Cardiac septum (tissue), 1 donor: ENCODE results near the gene ESYT3. TPM values are rescaled to one million over a fixed set of nuclear protein-coding genes. Genes with fewer than 3 reads are reported as not detected.
A peak's percentile ranks its signal among the peaks of the same experiment; 100 is the strongest.

Experiments used
- DNase-seq: peaks from one replicate; pipeline ENCODE4 v3.0.0-alpha.2; 2020; ENCODE audit warnings: low spot score
- intact Hi-C: fragments of 100-400 bp; cut with DNase I; formaldehyde crosslinking; loops from one replicate; pipeline ENCODE4 v1.14.0; 2022
- total RNA-seq: library from RNA; stranded (reverse); fragmentation: NEBNext Ultra II Directional; extraction: Animal tissue kit (Norgen Biotek cat#: 25700); gene quantifications from one replicate; pipeline ENCODE4 v1.2.1, GENCODE V29; 2021
- donor health status: DM: no; HTN: no; CAD: no.

Gene ESYT3
- total RNA-seq, 1 donor from 2014 or later: 2.4 TPM

GRCh38 chr3:138457863-138458735 is 23.7 kb downstream of the ESYT3 start:
- peak; percentile 74 for DNase-seq
- intact Hi-C loops: no loop called here

DNA sequence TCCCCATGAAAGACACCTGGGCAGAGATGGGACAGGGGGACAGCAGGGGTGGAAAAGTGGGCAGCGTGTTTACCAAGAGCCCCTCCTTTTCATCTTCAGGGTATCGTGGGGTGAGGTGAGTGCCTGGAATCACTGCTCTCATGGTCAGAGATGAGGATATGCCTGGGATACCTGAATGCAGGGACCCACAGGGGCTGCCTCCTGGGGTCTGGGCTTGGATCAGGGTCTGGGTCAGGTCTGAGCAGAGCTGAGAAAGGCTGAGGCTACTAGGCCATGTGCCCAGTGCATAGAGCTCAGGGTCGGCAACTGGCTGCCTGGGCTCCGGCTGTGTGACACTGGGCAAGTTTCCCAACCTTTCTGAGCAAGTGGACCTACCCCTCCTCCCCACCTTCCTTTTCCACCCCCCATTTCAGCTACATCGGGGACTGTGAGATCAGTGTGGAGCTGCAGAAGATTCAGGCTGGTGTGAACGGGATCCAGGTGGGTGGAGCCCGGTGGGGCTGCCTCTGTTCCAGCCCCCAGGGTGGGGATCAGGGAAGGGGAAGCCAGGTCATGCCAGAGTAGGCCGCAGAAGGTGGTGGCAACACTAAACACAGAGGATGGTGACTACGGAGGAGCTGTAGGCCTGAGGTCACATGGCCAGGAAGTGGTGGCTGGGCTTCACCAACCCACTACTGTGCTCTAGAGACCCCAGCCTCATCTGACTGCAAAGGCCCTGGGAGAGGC is 24.5 kb downstream of the ESYT3 start:
- intact Hi-C loops: no loop called here
- peak; percentile 68 for DNase-seq

DNA sequence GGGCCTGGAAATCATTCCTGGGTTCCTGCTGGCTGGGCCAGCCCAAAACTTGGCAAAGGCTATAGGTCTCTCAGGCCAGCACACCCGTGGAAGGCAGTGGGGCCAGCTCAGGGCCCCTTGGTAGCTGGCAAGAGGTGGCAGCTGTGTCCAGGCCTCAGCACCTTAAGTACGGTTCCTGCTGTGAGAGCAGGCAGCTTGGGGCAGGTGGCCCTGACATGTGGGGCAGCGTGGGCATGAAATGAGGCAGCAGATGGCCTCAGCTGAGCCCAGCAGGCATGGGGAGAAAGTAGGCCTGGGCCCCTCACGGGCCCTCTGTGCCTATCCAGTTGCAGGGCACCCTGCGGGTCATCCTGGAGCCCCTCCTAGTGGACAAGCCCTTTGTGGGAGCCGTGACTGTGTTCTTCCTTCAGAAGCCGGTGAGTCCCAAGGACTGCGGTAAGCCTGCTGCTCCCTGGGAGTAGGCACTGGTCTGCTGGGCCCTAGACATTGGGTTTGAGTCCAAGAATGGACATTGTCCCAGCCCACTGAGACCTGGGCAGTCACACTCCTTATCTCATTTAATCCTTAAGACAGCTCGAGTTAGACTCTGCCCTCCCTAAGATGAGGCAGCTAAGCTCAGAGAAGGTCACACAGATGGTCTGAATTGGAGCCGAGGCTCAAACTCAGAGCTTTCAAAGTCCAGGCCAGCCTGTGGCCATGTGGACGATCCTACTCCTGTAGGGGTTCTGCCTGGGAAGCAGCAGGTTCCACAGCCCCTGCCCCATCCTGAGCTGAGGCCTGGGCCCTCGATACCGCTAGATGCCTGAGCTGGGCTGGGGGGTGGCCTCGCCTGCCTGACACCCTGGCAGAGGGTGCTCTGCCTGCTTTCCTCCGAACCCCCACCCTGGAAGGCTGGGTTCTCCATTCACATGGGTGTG is 25.5 kb downstream of the ESYT3 start:
- peak; percentile 69 for DNase-seq
- intact Hi-C loops: no loop called here

GRCh38 chr3:138460536-138461205 is 26.3 kb downstream of the ESYT3 start:
- intact Hi-C loops: no loop called here
- DNase-seq: peak; percentile 64

DNA sequence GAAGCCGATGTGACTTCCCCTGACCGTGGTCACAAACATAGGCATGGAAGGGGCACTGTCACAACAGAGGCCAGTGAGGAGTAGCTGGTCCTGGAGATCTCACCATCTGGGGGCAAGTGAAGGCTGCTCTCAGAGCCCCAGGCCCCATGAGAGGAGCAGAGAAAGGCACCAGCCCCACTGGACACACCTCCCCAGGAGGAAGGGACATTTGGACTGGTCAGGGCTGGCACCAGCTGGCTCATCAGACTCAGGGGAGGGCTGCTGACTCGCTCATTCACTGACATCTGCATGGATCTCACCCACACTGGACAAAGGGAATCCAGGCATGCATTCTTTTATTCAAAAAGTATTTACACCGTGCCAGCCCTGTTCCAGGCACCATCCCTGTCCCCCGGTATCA is 26.8 kb downstream of the ESYT3 start:
- no peak for DNase-seq
- intact Hi-C loops: no loop called here

DNA sequence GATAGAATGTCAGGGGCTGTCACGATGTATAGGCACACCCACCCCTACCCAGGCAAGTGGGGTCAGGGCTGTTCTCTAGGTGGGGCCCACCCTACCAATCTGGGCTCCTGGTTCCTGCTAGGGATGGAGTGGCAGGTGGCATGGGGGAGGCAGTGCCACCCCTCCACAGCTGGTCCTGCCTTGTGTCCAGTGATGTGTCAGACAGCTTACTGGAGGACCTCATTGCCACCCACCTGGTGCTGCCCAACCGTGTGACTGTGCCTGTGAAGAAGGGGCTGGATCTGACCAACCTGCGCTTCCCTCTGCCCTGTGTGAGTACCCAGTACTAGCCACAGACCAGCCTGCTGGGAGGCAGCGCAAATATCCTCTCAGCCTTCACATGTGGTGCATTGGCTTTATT is 27.5 kb downstream of the ESYT3 start:
- no peak for DNase-seq
- intact Hi-C loops: no loop called here

- intact Hi-C loops: no loop called here
These were observed 29.5 kb downstream of the ESYT3 start for GRCh38 chr3:138463724-138464490.

DNA sequence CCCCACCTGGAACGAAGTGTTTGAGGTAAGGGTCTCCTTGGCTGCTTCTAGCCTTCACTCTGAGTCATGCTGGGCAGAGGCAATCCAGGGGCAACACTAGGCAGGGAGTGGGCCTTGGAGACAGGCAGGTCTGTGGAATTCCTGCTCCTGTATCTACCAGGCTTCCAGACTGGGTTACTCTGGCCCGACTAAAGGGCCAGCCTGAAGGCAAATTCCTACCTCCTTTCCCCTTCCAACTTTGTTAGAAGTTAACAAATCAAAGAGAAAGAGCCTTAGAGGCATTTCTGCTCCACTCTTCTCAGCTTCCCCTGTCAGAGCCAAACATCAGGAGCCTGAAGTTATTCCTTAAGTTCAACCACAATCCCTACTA is 30.1 kb downstream of the ESYT3 start:
- no peak for DNase-seq
- intact Hi-C loops: no loop called here

More at GRCh38 chr3:138463724-138464490, 29.5 kb downstream of the ESYT3 start:
- DNase-seq: no peak

DNA sequence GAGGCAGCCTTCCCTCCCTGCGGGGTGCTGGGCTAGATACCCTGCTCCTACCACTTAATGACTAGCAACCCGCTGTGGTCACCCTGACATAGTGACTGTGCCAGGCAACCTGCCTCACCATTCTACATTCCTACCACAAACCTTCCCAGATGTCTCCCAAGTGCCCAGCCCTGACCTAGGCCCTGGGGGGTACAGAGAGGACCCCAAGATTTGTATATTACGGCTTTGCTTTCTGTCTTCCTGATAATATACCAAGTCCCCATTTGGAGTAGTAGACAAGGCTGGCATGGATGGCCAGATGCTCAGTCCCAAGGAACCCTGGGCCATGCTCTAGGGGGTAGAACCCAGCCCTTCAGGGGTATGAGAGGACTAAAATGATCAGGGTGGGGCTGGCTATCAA is 31.0 kb downstream of the ESYT3 start:
- DNase-seq: no peak
- intact Hi-C loops: no loop called here

DNA sequence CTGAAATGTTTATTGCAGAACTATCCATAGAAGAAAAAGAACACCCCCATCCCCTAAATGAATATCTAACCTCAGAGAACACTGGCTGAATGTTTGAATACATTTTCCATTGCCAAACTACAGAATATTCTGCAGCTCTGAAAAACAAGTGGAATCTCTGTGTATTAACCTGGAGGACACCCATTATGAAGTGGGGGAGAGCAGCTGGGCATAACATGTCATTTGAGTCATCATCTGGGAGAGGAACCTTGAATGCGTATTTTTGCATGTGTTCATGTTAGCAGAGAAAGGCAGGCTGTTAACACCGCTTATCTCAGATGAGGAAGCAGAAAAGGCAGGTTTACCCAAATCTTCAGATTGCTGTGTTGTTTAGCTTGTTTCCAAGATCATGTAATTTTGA is 31.5 kb downstream of the ESYT3 start:
- no peak for DNase-seq
- intact Hi-C loops: no loop called here

DNA sequence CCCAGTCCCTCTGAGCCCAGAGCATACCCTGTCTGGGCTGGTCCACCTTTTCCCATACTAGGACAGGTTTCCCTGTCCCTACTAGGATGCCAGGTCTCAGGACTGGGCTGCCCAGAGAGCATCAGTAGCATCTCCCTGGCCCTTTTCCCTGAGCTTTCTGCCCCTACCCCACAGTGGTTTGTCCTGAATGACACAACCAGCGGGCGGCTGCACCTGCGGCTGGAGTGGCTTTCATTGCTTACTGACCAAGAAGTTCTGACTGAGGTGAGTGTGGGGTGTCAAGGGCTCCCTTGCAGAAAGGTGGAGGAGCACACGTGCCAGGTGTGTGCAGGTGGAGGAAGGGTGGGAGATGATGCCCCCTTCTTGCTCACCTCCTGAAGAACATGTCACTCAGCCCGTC is 33.5 kb downstream of the ESYT3 start:
- no peak for DNase-seq
- intact Hi-C loops: no loop called here

DNA sequence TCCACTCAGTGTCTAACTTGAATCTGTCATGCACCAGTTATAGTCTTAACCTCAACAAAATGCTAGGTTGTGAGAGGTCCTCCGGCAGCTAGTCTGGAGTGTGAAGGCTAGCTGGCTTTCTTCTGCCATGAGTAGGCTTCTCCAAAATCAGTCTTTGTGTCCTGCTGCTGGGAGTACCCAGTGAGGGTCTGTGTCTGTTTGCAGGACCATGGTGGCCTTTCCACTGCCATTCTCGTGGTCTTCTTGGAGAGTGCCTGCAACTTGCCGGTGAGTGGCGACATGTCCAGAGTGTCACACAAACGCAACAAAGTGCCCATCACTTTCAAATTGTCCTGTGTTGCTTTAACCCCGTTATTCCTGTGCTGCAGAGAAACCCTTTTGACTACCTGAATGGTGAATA is 34.0 kb downstream of the ESYT3 start:
- intact Hi-C loops: no loop called here
- no peak for DNase-seq

GRCh38 chr3:138468886-138469285 is 34.5 kb downstream of the ESYT3 start:
- no peak for DNase-seq
- intact Hi-C loops: no loop called here

- intact Hi-C loops: no loop called here
- DNase-seq: no peak
These were observed 35.5 kb downstream of the ESYT3 start for GRCh38 chr3:138469874-138470273.

GRCh38 chr3:138470687-138471086 is 36.3 kb downstream of the ESYT3 start:
- intact Hi-C loops: no loop called here
- no peak for DNase-seq

DNA sequence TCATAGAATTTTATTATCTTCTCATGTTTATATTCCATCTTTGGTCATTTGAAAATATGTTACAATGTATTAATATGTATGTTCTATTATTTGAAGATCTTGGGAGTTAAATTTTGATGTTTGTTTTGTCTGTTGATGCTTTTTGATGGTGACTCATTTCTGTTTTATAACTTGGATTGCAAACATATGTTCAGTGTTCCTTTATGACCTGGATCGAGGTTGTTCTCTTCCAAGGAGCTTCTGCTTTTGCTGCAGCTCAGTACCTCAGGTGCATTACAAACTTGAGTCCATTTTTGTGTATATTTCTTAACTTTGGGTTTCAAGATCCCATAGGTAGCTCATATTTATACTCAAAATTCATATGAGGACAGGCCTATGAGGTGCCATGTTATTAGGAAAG is 37.1 kb downstream of the ESYT3 start:
- intact Hi-C loops: no loop called here
- no peak for DNase-seq

DNA sequence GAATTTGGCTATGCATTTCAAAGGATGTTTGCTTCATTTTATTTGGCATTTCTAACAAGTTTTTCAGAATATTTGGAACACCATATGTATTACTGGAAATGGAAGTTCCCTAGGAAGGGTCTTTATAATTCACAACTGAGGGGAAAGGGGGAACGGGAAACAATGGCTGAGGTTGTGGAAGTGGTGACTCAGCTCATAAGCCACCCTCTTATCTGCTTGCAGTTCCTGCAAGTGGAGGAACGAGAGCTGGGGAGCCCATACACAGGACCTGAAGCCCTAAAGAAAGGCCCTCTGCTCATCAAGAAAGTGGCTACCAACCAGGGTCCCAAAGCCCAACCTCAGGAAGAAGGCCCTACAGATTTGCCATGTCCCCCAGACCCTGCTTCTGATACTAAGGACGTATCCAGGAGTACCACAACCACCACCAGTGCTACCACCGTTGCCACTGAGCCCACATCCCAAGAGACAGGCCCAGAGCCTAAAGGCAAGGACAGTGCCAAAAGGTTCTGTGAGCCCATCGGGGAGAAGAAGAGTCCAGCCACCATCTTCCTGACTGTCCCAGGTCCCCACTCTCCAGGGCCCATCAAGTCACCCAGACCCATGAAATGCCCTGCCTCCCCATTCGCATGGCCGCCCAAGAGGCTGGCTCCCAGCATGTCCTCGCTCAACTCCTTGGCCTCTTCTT is 37.9 kb downstream of the ESYT3 start:
- DNase-seq: no peak
- intact Hi-C loops: no loop called here

DNA sequence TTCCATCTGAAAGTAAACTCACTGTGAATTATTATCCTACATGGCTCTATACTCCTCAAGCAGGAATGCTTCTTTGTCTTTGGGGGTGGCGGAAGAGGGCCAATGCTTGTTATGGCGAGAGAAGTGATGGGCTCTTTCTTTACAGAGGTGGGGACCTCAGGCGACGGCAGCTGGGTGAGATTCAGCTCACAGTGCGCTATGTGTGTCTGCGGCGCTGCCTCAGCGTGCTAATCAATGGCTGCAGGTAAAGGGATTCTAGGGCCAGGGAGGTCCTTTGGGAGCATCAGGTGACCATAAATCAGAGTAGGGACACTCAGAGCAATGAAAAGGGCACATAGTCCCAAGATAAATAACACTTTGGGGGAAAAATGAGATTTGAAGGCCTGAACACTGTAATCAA is 39.0 kb downstream of the ESYT3 start:
- DNase-seq: no peak
- intact Hi-C loops: no loop called here
